ENCODE results near the gene FTMT.

GRCh38 chr5:121862801-121863200 is 11.1 kb downstream of the FTMT start:
- no peak for TF ChIP-seq EZH2 (IDR thresholded peaks at IDR 0.05; ENCODE audit: insufficient read depth, poor library complexity, severe bottlenecking)
- no peak for TF ChIP-seq EZH2phosphoT487 (IDR thresholded peaks at IDR 0.05; ENCODE audit: insufficient read depth, low read depth)
